ENCODE measurements around the gene SLC27A1.

The SLC27A1 gene

DNA sequence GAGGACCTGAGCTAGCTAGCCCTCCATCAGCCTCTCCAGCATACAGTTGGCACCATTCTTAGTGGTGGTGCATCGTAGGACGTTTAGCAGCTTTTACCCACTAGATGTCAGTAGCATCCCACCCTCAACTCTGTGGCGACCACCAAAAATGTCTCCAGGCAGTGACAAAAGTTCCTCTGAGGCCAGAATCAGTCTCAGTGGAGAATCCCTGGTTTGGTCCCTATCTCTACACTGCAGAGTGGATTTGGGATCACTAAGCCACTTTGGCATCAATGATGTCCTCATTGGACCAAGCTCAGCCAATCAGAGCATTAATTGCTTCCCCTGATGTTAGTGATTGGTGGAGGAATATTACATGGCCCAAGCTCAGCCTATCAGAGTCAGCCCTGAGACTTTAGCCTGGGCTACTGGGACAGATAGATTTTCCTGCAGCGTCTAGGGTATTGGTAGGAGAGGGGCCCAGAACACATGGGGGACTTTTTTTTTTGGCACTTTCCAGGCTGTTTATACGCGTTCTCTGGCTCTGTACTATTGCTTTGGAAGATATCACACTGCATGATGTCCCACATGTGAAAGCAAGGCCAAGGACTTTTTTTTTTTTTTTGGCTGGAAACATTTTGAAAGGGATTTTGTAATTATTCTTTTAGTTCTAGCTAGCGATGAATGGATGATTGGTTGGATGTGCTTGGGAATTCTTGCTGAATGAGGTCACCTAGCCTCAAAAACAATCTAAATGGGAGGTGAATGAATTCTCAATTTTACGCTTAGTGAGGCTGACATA, 28.9 kb upstream of the SLC27A1 start:
- ATAC-seq, result peak; percentile 61

DNA sequence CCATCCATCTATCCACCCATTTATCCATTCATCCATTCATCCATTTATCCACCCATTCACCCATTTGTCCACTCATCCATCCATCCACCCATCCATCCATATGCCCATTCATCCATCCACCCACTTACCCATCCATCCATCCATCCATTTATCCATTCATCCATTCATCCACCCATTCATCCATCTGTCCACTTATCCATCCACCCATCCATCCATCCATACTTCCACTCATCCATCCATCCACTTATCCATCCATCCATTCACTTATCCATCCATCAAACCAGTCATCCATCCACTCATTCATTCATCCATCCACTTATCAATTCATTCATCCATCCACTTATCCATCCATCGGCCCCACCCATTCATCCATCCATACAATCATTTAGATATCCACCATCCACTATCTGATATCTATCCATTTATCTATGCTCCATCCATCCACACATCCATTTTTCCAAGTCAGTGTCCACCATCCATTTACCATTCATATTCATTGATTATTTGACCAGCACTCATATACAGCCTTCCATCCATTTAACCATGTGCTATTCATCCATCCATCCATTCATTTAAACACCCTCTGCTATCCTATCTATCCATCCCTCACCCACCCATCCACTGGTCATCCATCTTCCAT, 24.7 kb upstream of the SLC27A1 start:
- ATAC-seq, result no peak
- no peak for TF ChIP-seq SNAI2 (CRISPR knock-in tag; IDR thresholded peaks at IDR 0.05)
- TF ChIP-seq OSR1 (CRISPR knock-in tag; IDR thresholded peaks at IDR 0.05), result no peak
- no peak for TF ChIP-seq CSRNP3 (CRISPR knock-in tag; IDR thresholded peaks at IDR 0.05)
- no peak for TF ChIP-seq POU6F1 (CRISPR knock-in tag; IDR thresholded peaks at IDR 0.05; ENCODE audit: borderline replicate concordance, low read depth)
- TF ChIP-seq, protein P1, sequence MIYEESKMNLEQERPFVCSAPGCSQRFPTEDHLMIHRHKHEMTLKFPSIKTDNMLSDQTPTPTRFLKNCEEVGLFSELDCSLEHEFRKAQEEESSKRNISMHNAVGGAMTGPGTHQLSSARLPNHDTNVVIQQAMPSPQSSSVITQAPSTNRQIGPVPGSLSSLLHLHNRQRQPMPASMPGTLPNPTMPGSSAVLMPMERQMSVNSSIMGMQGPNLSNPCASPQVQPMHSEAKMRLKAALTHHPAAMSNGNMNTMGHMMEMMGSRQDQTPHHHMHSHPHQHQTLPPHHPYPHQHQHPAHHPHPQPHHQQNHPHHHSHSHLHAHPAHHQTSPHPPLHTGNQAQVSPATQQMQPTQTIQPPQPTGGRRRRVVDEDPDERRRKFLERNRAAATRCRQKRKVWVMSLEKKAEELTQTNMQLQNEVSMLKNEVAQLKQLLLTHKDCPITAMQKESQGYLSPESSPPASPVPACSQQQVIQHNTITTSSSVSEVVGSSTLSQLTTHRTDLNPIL (CRISPR knock-in tag; IDR thresholded peaks at IDR 0.05; ENCODE audit: low read depth), result no peak
- TF ChIP-seq RARB (CRISPR knock-in tag; IDR thresholded peaks at IDR 0.05), result no peak
- no peak for TF ChIP-seq PPARA (CRISPR knock-in tag; IDR thresholded peaks at IDR 0.05; ENCODE audit: borderline replicate concordance)
- no peak for TF ChIP-seq ZFP3 (CRISPR knock-in tag; IDR thresholded peaks at IDR 0.05)
- no peak for TF ChIP-seq ARNTL (CRISPR knock-in tag; IDR thresholded peaks at IDR 0.05; ENCODE audit: borderline replicate concordance, low read depth)
- TF ChIP-seq ZNF8 (CRISPR knock-in tag; IDR thresholded peaks at IDR 0.05), result no peak
- TF ChIP-seq ESRRG (CRISPR knock-in tag; IDR thresholded peaks at IDR 0.05), result no peak
- TF ChIP-seq TCF4 (CRISPR knock-in tag; IDR thresholded peaks at IDR 0.05; ENCODE audit: borderline replicate concordance), result no peak
- TF ChIP-seq GLIS3 (CRISPR knock-in tag; IDR thresholded peaks at IDR 0.05), result no peak
- no peak for TF ChIP-seq BACH2 (CRISPR knock-in tag; IDR thresholded peaks at IDR 0.05; ENCODE audit: borderline replicate concordance)
- no peak for TF ChIP-seq CSDC2 (CRISPR knock-in tag; IDR thresholded peaks at IDR 0.05)
- no peak for TF ChIP-seq ZFP30 (CRISPR knock-in tag; IDR thresholded peaks at IDR 0.05)
- no peak for TF ChIP-seq ZNF70 (CRISPR knock-in tag; IDR thresholded peaks at IDR 0.05)
- TF ChIP-seq ISL1 (CRISPR knock-in tag; IDR thresholded peaks at IDR 0.05), result no peak

More for the DNA sequence above, 28.9 kb upstream of the SLC27A1 start:
- TF ChIP-seq PPARA (CRISPR knock-in tag; IDR thresholded peaks at IDR 0.05; ENCODE audit: borderline replicate concordance), result no peak
- TF ChIP-seq ZC3H10 (CRISPR knock-in tag; IDR thresholded peaks at IDR 0.05), result no peak
- TF ChIP-seq, protein P1 (CRISPR knock-in tag; IDR thresholded peaks at IDR 0.05; ENCODE audit: low read depth), result no peak
- TF ChIP-seq CSDC2 (CRISPR knock-in tag; IDR thresholded peaks at IDR 0.05), result no peak
- TF ChIP-seq ESRRG (CRISPR knock-in tag; IDR thresholded peaks at IDR 0.05), result no peak
- TF ChIP-seq ZNF565 (CRISPR knock-in tag; conservative IDR thresholded peaks at IDR 0.05; ENCODE audit: low read depth), result no peak
- TF ChIP-seq RARB (CRISPR knock-in tag; IDR thresholded peaks at IDR 0.05), result no peak
- TF ChIP-seq TCF4 (CRISPR knock-in tag; IDR thresholded peaks at IDR 0.05; ENCODE audit: borderline replicate concordance), result no peak
- TF ChIP-seq ARNTL (CRISPR knock-in tag; IDR thresholded peaks at IDR 0.05; ENCODE audit: borderline replicate concordance, low read depth), result no peak
- TF ChIP-seq ZNF70 (CRISPR knock-in tag; IDR thresholded peaks at IDR 0.05), result no peak
- no peak for TF ChIP-seq ZFP3 (CRISPR knock-in tag; IDR thresholded peaks at IDR 0.05)
- TF ChIP-seq ISL1 (CRISPR knock-in tag; IDR thresholded peaks at IDR 0.05), result no peak
- no peak for TF ChIP-seq GLIS3 (CRISPR knock-in tag; IDR thresholded peaks at IDR 0.05)

DNA sequence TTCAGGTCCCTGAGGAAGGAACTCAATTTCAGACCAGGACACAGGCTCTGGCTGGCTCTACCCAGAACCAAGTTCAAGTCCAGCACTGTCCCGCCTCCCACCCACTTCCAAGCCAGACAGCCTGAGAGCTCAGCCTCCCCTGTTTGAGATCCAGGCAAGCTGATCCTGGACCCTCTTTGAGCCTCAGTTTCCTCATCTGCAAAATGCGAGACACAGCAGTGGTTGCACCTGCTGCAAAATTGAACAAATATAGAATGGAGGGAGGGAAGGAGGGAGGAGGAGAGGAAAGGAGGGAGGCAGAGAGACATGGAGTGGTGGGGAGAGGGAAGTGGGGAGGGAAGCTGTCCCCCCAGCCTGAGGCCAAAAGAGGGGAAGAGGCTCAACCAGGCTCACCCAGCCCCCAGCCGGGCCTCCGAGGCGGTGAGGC, 22.6 kb upstream of the SLC27A1 start:
- peak; percentile 26 for ATAC-seq
- TF ChIP-seq ESRRG (CRISPR knock-in tag; IDR thresholded peaks at IDR 0.05) (no peak), RARB (CRISPR knock-in tag; IDR thresholded peaks at IDR 0.05) (no peak), CSRNP3 (CRISPR knock-in tag; IDR thresholded peaks at IDR 0.05) (no peak), ZC3H10 (CRISPR knock-in tag; IDR thresholded peaks at IDR 0.05) (no peak), BACH2 (CRISPR knock-in tag; IDR thresholded peaks at IDR 0.05; ENCODE audit: borderline replicate concordance) (no peak), ZNF70 (CRISPR knock-in tag; IDR thresholded peaks at IDR 0.05) (no peak), OSR1 (CRISPR knock-in tag; IDR thresholded peaks at IDR 0.05) (no peak)
- TF ChIP-seq, protein P1 (CRISPR knock-in tag; IDR thresholded peaks at IDR 0.05; ENCODE audit: low read depth), result no peak
